ENCODE results near the gene THUMPD1.
A peak's percentile ranks its signal among the peaks of the same experiment; 100 is the strongest.
"Not testable (repeated sequence)": the region's sequence is repeated elsewhere in the genome, so short reads cannot be mapped to it uniquely, and the experiment has no call there.

Gene THUMPD1, protein sequence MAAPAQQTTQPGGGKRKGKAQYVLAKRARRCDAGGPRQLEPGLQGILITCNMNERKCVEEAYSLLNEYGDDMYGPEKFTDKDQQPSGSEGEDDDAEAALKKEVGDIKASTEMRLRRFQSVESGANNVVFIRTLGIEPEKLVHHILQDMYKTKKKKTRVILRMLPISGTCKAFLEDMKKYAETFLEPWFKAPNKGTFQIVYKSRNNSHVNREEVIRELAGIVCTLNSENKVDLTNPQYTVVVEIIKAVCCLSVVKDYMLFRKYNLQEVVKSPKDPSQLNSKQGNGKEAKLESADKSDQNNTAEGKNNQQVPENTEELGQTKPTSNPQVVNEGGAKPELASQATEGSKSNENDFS

DNA sequence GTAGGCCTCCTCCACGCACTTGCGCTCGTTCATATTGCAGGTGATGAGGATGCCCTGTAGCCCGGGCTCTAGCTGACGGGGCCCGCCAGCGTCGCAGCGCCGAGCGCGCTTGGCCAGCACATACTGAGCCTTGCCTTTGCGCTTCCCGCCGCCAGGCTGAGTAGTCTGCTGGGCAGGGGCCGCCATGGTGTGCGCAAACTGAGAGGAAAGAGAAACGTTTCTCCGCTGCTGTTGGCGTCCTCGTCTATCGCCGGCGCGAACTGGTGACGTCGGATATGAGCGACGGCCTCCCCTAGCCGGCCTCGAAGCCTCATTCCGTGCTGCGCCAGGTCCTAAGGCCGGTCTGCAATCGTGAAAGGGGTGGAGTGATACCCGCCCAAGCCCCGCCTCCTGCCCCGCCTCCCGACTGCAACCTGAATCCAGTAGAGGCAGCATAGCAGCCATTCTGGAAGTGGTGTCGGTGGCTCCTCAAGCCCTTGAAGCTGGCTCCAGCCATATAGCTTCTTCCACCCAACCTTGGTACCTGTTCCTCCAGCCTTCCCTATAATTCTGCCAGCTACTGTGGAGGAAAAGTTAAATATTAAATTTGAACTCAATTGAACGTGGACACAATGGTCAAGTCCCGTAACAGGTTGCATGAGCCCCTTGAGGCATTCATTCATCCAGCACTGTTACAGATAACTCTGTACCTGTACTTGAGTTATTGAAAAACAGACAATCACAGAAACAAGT is at the start of gene THUMPD1:
TSS of gene THUMPD1 (minus strand) at position 265 of the 732 bp plus-strand sequence. CDS start at position 186, 79 bp downstream.
- DNase-seq: peak; percentile 98

DNA sequence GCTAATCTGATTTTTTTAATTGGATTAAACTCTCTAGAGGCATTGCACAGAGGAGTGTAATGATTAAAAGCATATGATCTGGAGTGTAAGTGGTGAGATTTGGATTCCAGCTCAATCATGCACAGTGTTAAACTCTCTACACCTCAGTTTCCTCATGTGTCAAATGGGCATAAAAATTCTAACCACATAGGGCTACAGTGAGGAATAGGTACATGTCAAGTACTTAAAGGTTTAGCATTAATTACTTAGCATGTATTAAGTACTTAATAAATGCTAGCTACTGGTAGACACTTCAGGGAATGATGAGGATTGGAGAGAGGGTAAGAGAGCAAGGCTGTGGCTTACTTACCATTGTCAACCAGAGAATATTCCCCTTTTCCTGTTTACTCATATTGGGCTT is 47.5 kb upstream of the THUMPD1 start:
- DNase-seq: no peak

- DNase-seq: no peak
Observed at GRCh38 chr16:20784204-20784603, 42.6 kb upstream of the THUMPD1 start.

GRCh38 chr16:20782470-20782869 is 40.9 kb upstream of the THUMPD1 start:
- no peak for DNase-seq

GRCh38 chr16:20781697-20782096 is 40.1 kb upstream of the THUMPD1 start:
- no peak for DNase-seq

DNA sequence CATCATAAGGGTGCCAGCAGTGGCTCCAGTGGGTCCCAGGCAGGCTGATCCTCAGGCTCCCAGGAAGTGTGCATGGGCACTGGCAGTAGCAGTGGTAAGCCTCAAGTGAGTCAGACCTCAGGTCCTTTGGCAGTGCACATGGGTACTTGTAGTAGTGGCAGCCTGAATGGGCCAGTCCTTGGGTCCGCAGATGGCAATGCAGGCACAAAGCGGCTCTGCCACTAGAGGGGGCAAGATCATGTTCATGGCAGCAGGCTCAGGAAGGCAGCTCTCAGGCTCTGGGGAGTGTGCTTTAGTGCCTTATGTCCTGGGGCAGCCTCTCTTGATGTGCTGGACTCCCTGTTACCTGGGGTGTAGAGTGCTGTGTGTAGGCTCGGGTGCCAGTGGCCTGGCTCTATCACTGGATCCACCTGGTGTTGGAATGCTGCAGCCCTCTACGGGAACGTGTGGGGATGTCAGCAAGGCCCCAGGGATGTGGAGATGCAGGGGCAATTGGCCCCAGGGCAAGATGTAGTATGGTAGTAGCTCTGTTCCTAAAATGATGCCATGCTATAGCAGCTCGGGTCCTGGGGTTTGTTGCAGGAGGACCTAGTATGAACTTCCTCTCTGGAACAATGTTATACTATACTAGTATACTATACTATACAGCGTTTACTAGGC is 33.2 kb upstream of the THUMPD1 start:
- DNase-seq: peak; percentile 92

DNA sequence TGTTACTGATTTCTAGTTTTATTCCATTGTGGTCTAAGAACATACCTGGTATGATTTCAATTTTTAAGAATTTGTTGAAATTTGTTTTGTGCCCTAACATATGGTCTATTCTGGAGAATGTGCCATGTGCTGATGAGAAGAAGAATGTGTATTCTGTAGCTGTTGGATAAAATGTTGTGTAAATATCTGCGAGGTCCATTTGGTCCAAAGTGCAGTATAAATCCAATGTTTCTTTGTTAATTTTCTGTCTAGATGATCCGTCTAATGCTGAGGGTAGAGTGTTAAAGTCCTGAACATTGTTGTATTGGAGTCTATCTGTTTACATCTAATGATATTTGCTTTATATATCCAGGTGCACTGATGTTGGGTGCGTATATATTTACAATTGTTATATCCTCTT is 32.1 kb upstream of the THUMPD1 start:
- DNase-seq: no peak

- DNase-seq: no peak
Observed at GRCh38 chr16:20768818-20769217, 27.2 kb upstream of the THUMPD1 start.

GRCh38 chr16:20768121-20768520 is 26.5 kb upstream of the THUMPD1 start:
- no peak for DNase-seq

DNA sequence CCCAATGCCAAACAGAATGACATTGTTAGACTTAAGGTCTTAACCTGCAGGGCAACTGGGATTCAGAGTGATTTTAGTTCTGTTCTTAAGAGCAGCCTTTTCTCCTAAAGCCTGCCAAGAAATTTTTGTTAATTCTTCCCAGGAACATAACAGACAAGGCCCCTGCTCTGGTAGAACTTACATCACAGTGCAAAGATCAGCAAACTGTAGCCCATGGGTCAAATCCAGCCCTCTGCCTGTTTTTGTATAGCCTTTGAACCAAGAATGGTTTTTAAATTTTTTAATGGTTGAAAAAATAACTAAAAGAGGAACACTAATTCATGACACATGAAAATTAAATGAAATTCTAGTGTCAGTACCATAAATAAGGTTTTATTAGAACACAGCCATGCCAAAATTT is 26.0 kb upstream of the THUMPD1 start:
- no peak for DNase-seq

GRCh38 chr16:20766294-20766693 is 24.7 kb upstream of the THUMPD1 start:
- no peak for DNase-seq

DNA sequence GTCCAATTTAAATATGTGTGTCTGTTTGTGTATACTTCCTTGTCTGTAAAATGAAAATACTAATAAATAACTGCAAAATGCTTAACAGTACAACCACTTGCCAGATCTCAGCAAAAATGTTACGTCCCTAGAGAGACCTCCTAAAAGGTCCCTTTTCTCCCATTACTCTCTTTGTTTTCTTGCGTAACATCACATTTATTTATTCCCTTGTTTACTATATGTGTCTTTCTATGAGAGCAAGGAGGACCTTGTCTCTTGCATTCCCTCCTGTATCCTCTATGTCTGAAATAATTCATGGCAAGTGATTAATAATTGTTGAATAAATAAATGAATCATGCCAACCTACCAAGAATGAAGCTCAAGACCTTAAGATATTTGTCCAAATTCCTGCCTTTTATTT is 24.1 kb upstream of the THUMPD1 start:
- no peak for DNase-seq

DNA sequence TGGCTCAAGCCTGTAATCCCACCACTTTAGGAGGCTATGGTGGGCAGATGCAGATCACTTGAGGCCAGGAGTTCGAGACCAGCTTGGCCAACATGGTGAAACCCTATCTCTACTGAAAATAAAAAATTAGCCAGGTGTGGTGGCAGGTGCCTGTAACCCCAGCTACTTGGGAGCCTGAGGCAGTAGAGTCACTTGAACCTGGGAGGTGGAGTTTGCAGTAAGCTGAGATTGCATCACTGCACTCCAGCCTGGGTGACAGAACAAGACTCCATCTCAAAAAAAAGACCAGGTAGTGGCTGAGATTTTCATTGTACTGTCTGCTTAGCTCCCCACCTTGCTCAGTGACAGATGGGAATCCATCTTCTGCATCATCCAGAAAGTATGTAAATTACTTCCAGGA is 22.8 kb upstream of the THUMPD1 start:
- not testable (repeated sequence) for DNase-seq

DNA sequence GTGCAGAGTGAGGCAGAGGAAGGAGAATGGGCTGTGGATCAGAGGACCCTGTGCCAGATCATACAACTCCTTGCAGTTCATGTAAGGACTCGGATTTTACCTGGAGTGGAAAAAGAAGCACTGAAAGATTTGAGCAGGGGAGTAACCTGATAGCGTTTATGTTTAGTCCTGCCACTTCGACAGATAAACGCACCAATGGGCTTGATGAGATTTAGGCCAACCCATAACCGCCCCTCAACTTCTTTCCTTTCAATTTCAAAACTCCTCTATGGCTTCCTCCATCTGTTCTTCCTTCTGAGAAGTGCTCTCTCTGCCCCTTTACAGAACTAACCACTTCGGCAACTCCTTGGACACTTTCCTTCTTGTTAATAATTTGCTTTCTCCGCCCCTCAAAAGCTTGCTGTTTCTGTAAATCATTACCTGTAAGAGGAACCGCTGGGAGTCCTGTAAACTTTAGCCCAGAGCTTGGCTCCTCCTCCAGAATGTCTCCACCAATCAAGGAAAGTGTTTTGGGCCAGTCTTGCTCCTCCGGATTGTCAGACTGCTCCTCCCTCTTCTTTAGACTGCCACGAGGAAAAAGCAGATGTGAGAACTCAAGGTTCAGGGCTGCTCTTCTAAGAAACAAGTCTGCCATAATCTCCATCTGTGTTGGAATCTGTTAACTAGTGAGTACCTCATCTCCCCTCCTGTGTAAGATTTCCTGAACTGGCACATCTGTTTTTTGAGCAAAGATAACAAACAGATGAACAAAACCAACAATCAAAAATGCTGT is 22.0 kb upstream of the THUMPD1 start, which contains the start of gene ACSM3:
TSS of gene ACSM3 (plus strand) at position 554 of the 772 bp plus-strand sequence. CDS start 6,021 bp downstream, outside the sequence.
- DNase-seq: peak; percentile 82

DNA sequence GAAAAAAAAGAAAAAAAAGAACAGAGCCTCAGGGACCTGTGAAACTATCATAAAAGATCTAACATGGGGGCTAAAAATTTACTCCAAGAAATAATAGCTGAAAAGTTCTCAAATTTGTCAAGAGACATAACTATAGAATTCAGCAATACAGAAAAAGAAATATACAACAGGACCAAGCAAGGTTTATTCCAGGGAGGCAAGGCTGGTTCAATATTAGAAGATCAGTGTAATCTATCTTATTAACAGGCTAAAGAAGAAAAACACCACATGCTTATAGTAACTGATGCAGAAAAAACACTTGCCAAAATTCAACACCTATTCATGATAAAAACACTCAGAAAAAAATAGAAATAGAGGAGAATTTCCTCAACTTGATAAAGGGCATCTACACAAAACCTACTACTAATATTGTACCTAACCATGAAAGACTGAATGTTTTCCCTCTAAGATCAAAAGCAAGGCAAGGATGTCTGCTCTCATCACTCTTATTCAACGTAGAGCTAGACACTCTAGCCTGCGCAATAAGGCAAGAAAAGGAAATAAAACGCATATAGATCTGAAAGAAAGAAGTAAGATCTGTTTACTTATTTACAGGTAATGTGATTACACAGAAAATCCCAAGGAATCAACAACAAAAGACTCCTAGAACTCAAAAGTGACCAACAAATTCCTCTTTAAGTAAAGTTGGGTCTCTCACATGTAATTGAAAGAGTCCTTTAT is 20.9 kb upstream of the THUMPD1 start:
- no peak for DNase-seq

DNA sequence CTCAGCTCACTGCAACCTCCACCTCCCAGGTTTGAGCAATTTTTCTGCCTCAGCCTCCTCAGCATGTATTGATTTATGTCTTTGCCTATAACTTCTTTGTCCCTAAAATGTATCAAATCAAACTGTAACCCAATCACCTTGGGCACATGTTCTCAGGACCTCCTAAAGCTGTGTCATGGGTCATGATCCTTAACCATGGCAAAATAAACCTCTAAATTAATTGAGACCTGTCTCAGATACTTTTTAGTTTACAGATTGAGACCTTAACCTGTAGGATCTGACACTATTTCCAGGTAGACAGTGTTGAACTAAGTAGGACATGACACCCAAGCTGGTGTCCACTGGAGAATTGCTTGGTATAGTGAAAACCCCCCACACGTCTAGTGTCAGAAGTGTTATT is 19.6 kb upstream of the THUMPD1 start:
- DNase-seq: no peak

- DNase-seq: no peak
Observed at GRCh38 chr16:20760346-20760745, 18.7 kb upstream of the THUMPD1 start.

GRCh38 chr16:20755799-20756198 is 14.2 kb upstream of the THUMPD1 start:
- not testable (repeated sequence) for DNase-seq

DNA sequence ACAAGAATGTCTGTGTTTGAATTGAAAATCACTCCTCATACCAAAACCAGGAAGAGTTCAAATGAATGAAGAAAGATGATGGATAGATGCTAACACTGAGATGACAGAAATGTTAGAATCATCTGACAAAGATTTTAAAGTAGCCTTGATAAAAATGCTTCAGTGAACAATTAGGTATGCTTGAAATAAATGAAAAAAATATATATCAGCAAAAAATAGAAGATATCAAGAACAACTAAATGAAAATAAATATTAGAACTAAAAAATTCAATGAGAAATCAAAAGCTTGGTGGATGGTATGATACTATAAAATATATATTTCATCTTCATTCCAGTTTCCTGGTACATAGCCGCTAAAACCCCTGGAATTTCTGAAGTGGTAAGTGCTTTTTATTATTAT is 13.6 kb upstream of the THUMPD1 start:
- DNase-seq: no peak

DNA sequence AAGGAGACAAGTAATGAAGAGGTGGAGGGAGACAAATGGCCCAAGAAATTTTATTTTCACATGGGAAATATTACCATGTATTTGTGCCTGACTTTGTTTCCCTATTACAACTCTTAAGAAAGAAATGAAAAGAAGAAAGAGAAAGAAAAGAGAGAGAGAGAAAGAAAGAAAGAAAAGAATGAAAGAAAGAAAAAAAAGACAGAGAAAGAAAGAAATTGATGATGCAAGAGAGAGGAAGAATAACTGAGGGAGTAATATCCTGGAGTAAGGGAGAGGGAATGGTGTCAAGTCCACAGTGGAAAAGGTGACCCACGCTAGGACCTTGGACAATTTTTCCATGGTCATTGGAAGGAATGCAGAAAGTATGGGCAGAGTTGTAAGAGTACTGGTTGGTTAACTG is 12.1 kb upstream of the THUMPD1 start:
- no peak for DNase-seq

DNA sequence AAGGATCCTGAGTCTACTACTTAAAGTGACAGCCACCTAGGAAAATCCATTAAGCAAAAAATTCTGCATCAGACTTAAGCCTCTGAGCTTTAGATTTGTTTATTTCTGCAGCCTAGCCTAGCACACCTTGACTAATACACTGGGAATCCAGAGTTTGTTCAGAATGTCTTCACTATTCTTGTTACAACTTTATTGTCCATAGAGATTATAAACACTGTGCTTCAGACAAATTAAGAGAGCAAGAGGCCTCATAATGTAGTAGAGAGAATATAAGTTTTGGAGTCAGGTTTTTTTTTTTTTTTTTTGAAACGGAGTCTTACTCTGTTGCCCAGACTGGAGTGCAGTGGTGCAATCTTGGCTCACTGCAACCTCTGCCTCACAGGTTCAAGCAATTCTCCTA is 8.9 kb upstream of the THUMPD1 start:
- DNase-seq: no peak

DNA sequence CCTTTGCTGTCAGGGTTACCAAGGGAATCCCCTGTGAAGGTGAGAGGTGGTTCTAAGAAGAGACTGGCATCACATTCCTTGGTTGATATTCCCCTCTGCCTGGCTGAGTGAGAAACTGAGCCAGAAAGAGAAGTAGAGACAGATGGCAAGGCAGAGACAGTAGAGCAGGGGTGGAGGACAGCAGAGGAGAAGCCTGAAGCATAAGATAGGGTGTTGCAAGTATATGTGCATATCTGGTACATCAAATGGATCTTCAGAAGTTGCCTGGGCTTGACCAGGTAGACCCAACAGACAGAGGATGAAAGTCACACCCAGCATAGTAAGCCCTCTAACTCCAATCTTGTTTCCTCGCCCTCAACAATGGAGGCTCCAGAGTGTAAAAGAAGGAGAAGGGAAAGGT is 7.9 kb upstream of the THUMPD1 start:
- no peak for DNase-seq
